GM12892 (cell line): ENCODE results near the gene TBATA.

Experiments used
- POLR2A ChIP-seq: IDR thresholded peaks from 2 replicates; pipeline ENCODE4 v1.6.1; 2011; ENCODE audit warnings: low read depth, low read length, control low read depth
- POLR2AphosphoS5 ChIP-seq: IDR thresholded peaks from 2 replicates; pipeline ENCODE4 v1.6.1; 2011; ENCODE audit warnings: low read depth, low read length, control low read depth

- TF ChIP-seq POLR2A (no peak), POLR2AphosphoS5 (no peak)
These were observed 32.0 kb downstream of the TBATA start for GRCh38 chr10:70753026-70753663.
